Sigmoid colon (tissue), 7 donors: ENCODE measurements around the gene IL24. TPM values are rescaled to one million over a fixed set of nuclear protein-coding genes. Genes with fewer than 3 reads are reported as not detected.

Source experiments
- DNase-seq: peaks from one replicate; pipeline ENCODE4 v3.0.0-alpha.2; 2019
- H3K27ac ChIP-seq, 4 donors: fragments of 200-600 bp; sonication (generic); one replicate each; pipeline ENCODE4 v1.5.1; 2016 to 2019; ENCODE audit warnings: mild to moderate bottlenecking in 1 of 4
- H3K27me3 ChIP-seq, 3 donors: fragments of 200-600 bp; sonication (generic); one replicate each; pipeline ENCODE4 v1.5.1; 2019; ENCODE audit warnings: mild to moderate bottlenecking in 1 of 3
- H3K36me3 ChIP-seq, 4 donors: fragments of 200-600 bp; sonication (generic); one replicate each; pipeline ENCODE4 v1.5.1; 2016 to 2019
- H3K4me1 ChIP-seq, 4 donors: fragments of 200-600 bp; sonication (generic); one replicate each; pipeline ENCODE4 v1.5.1; 2017 to 2019
- H3K4me3 ChIP-seq, 4 donors: fragments of 200-600 bp; sonication (generic); one replicate each; pipeline ENCODE4 v1.5.1; 2017 to 2019; ENCODE audit warnings: mild to moderate bottlenecking in 2 of 4, moderate library complexity in 1 of 4
- H3K9me3 ChIP-seq, 4 donors: fragments of 200-600 bp in 3 of 4; sonication (generic) in 3 of 4; one replicate each; pipeline versions ENCODE4 v1.5.1 to v1.6.1; 2013 to 2019
- EP300 ChIP-seq, 4 donors: sonication (generic); formaldehyde crosslinking; IDR thresholded peaks; one replicate each; pipeline ENCODE4 v1.6.1; 2017; ENCODE audit warnings: antibody characterized with exemption in 4 of 4
- POLR2A ChIP-seq, 2 donors: fragments of 450-650 bp; IDR thresholded peaks; one replicate each; pipeline ENCODE4 v1.6.1; 2016; ENCODE audit warnings: antibody characterized with exemption in 2 of 2, mild to moderate bottlenecking in 2 of 2, moderate library complexity in 2 of 2
- POLR2AphosphoS5 ChIP-seq, 4 donors: sonication (generic); formaldehyde crosslinking; IDR thresholded peaks; one replicate each; pipeline ENCODE4 v1.6.1; 2017; ENCODE audit warnings: antibody characterized with exemption in 4 of 4
- WGBS, 2 donors: extraction: QIAGEN DNeasy Blood & Tissue Kit; methylation state at CpG; one replicate each; pipeline ENCODE4 v1.1.7; 2013; 5-methylcytosine and 5-hydroxymethylcytosine counted together
- intact Hi-C: fragments of 100-400 bp; cut with DNase I; formaldehyde crosslinking; loops from one replicate; pipeline ENCODE4 v1.15.1; 2023
- polyA plus RNA-seq, 3 donors: library from polyadenylated mRNA; stranded (reverse); fragments of 200-250 nt; gene quantifications; one replicate each; pipeline ENCODE4 v1.2.3, GENCODE V29; 2013
- total RNA-seq, 4 donors: library from RNA; depleted of rRNA; stranded (reverse); fragments of >200 nt; gene quantifications; one replicate each; pipeline ENCODE4 v1.1.0, GENCODE V29; 2016
- TF ChIP-seq, protein P1 (sequence below), 4 experiments: fragments of 450-650 bp in 3 of 4; fragments of 200-600 bp in 1 of 4; IDR thresholded peaks; one replicate each; pipeline ENCODE4 v1.5.1; 2016 to 2019; ENCODE audit warnings: antibody characterized with exemption in 4 of 4, mild to moderate bottlenecking in 3 of 4, moderate library complexity in 2 of 4
- donor health status: healthy with polysubstance abuse.
- donor health status: Bipolar disorder and iron deficiency.
- donor health status: healthy.

The IL24 gene
- total and polyA plus RNA-seq, 7 donors = 0.36 to 0.46 TPM; not detected in 5

DNA sequence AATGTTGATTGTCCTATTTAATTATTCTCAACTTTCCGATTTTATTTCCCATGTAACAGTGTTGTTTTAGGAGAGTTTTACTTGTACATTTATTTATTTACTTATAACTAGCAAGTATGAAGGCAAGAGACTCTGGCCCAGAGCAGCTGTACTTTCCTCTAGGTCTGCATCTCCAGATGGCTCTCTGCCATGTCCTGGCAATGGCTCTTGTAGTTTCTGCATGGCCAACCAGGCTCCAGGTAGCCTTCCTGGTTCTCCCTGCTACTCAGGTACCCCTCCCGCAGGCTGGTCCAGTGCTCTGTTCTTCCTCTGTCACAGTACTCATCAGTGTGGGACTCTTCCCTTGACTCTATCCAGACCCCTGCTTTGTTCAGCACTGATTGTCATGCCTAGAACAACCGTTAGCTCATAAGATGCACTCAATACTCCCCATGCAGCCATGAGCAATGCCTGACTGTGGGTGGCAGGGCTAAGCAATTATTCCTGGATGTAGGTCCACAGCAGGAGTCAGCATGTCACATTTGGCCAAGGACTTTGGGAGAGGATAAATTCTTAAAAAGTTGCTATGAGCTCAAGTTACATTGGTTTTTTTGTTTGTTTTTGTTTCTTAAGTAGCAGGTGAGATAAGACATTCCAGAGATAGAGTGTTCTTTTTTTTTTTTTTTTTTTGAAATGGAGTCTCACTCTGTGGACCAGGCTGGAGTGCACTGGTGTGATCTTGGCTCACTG, 42.7 kb upstream of the IL24 start:
- no peak overlapping the region for H3K4me3 ChIP-seq
- no peak for DNase-seq
- H3K4me1 ChIP-seq = no peaks in the 10 kb centered on the region
- intact Hi-C loops = no loop called here
- no peaks in the 10 kb centered on the region for H3K9me3 ChIP-seq
- WGBS, 2 donors = 78 to 87% methylated on average over 3 of the region's 3 CpGs
- no peaks in the 10 kb centered on the region for H3K36me3 ChIP-seq
- TF ChIP-seq POLR2AphosphoS5 (IDR thresholded peaks at IDR 0.05) (no peak), EP300 (IDR thresholded peaks at IDR 0.05) (no peak), POLR2A (IDR thresholded peaks at IDR 0.05) (no peak)
- TF ChIP-seq, protein P1, sequence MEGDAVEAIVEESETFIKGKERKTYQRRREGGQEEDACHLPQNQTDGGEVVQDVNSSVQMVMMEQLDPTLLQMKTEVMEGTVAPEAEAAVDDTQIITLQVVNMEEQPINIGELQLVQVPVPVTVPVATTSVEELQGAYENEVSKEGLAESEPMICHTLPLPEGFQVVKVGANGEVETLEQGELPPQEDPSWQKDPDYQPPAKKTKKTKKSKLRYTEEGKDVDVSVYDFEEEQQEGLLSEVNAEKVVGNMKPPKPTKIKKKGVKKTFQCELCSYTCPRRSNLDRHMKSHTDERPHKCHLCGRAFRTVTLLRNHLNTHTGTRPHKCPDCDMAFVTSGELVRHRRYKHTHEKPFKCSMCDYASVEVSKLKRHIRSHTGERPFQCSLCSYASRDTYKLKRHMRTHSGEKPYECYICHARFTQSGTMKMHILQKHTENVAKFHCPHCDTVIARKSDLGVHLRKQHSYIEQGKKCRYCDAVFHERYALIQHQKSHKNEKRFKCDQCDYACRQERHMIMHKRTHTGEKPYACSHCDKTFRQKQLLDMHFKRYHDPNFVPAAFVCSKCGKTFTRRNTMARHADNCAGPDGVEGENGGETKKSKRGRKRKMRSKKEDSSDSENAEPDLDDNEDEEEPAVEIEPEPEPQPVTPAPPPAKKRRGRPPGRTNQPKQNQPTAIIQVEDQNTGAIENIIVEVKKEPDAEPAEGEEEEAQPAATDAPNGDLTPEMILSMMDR (IDR thresholded peaks at IDR 0.05) = no peak
- H3K27ac ChIP-seq = no peak overlapping the region
- H3K27me3 ChIP-seq = no peaks in the 10 kb centered on the region

DNA sequence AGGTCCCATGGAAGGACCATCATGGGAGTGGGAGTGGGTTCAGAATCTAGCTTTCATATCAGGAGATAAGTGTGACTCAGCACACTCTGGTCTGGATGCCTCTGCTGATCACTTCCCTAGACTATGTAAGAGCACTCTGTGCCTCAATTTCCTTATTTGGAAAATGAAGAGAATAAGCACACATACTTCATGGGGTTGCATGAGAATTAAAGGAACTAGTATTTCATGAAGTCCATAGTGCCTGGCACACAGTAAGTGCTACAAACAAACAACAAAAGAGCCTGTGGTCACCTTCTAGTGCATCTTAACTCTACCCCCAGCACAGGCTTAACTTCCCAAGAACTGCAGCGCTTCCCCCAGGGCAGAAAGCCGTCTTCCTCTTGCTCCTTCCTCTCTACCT, 41.4 kb upstream of the IL24 start:
- intact Hi-C loops = no loop called here
- H3K36me3 ChIP-seq = no peaks in the 10 kb centered on the region
- no peaks in the 10 kb centered on the region for H3K9me3 ChIP-seq
- WGBS, 2 donors = 89 to 90% methylated on average over 2 of the region's 2 CpGs
- H3K4me1 ChIP-seq = no peaks in the 10 kb centered on the region
- TF ChIP-seq POLR2A (IDR thresholded peaks at IDR 0.05) (no peak), POLR2AphosphoS5 (IDR thresholded peaks at IDR 0.05) (no peak), EP300 (IDR thresholded peaks at IDR 0.05) (no peak)
- TF ChIP-seq, protein P1 (IDR thresholded peaks at IDR 0.05) = no peak
- H3K4me3 ChIP-seq = no peak overlapping the region
- DNase-seq = no peak
- no peak overlapping the region for H3K27ac ChIP-seq
- no peaks in the 10 kb centered on the region for H3K27me3 ChIP-seq

DNA sequence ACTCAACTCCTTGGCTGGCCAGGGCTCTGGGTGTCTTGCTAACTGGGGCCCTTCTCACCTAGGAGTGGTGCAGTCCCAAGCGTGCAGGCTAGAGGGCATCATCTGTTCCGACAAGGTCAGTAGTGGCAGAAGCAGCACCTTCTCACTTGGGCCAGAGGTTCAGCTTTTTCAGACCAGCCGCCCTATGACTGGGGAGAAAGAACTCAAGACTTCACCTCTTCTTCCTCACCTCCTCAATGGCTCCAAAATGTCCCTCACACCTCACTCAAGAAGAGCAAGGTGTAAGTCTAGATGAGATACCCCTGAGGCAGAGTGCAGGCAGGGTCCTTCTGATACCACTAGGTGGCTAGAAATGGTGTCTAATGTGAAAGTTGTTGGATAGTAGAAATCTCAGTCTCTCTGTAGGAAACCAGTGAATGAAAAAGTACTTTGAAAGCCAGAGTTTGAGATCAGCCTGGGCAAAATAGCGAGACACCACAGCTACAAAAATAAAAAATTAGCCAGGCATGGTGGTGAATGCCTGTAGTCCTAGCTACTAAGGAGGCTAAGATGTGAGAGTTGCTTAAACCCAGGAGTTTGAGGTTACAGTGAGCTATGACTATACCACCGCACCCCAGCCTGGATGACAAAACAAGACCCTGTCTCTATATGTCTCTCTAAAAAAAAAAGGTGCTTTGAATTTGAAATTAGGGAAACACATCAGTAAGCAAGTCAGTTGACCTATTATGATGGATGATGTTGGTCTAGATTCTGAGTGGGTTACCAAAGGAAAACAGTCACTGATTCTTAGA, 40.4 kb upstream of the IL24 start:
- Histone ChIP-seq H3K9me3 (no peaks in the 10 kb centered on the region), H3K4me1 (no peaks in the 10 kb centered on the region), H3K36me3 (no peaks in the 10 kb centered on the region), H3K4me3 (no peak overlapping the region), H3K27me3 (no peaks in the 10 kb centered on the region), H3K27ac (no peak overlapping the region)
- no peak for TF ChIP-seq EP300 (IDR thresholded peaks at IDR 0.05)
- no peak for TF ChIP-seq POLR2A (IDR thresholded peaks at IDR 0.05)
- no peak for TF ChIP-seq POLR2AphosphoS5 (IDR thresholded peaks at IDR 0.05)
- TF ChIP-seq, protein P1 (IDR thresholded peaks at IDR 0.05) = no peak
- intact Hi-C loops = no loop called here
- WGBS, 2 donors = 91 to 92% methylated on average over 5 of the region's 5 CpGs
- no peak for DNase-seq

DNA sequence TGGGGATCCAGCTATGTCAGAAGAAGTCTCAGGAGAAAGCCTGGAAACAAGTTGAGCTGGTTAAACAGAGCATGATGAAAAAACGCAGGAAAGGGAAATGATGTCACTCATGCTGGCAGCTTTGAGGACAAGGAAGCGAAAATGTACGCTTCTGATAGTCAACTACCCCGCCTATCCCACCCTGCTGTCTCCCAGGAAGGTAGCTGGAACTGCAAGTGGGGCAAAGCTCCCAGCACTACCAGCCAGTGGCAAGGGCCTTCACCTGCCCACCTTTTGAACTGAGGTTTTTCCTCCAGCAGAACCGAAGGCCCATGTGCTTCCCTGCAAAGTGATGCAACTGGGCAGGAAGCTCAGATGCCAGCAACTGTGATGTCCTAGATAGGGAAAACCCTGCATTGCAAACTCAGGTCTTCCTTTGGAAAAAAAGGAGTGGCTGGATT, 38.1 kb upstream of the IL24 start:
- no peaks in the 10 kb centered on the region for H3K4me1 ChIP-seq
- H3K4me3 ChIP-seq = no peak overlapping the region
- H3K36me3 ChIP-seq = no peaks in the 10 kb centered on the region
- WGBS, 2 donors = 69 to 77% methylated on average over 5 of the region's 5 CpGs
- no peaks in the 10 kb centered on the region for H3K27me3 ChIP-seq
- no peak overlapping the region for H3K27ac ChIP-seq
- DNase-seq = no peak
- TF ChIP-seq POLR2A (IDR thresholded peaks at IDR 0.05) (no peak), EP300 (IDR thresholded peaks at IDR 0.05) (no peak), POLR2AphosphoS5 (IDR thresholded peaks at IDR 0.05) (no peak)
- TF ChIP-seq, protein P1 (IDR thresholded peaks at IDR 0.05) = no peak
- H3K9me3 ChIP-seq = no peaks in the 10 kb centered on the region
- intact Hi-C loops = no loop called here
